Measurements from ENCODE around the gene PEX14.

Gene PEX14

DNA sequence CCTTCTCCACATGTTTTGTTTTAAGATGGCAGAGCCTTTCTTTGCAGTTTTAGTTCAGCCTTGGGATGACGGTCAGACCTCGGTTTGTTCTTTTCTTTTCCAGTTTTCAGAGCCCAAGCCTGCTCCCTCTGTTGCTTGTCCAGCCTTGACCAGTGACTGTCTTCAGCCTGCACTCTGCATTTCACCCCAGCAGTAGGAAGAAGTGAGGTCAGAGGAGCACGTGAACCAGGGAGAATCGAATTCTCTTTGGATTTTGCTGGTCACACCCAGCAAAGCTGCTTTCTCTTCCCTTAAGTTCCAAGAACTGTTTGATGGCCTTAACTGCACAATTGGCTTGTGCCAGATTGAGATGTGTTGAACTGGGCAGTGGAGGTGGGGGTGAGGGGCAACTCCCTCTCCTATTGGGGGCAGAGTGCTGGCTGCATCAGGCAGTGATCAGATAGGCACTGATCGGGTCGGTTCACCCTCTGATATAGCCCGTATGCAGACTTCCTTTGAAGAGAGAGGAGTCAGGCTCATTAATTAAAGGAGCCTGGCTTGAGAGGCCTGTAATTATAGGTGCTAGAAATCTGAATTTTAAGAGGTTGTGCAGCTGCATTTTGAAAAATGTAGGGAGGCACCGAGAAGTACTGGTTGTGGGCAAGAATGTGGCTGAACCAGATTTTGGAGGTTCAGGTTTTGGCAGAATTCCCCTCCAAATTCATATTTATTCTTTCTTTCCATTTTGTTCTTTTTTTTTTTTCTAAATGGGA lies 42.4 kb downstream of the PEX14 start:
- no peak for DNase-seq (ENCODE audit: low read depth in 2 of 2)

- no peak for DNase-seq (ENCODE audit: low read depth in 2 of 2)
These were observed 42.9 kb downstream of the PEX14 start for GRCh38 chr1:10517677-10517982.

DNA sequence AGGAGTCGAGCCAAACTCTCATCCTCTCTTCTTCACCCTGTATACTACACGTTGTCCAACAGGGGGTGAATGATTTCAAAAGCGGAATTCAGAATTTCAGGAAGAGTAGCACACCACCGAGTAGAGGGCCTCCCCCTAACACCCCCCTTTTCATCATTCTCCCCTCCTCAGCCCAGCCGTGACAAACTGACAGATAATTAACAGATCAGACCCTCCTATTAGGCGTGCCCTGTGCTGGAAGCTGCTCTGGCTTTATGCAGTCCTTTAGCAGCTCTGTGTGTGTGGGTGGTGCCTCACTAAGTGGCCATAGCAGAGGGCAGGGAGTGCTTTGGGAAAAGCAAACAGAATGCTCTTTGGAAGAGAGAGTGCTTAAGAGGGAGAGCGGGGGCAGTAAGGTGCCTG lies 44.3 kb downstream of the PEX14 start:
- no peak for DNase-seq (ENCODE audit: low read depth in 2 of 2)

DNA sequence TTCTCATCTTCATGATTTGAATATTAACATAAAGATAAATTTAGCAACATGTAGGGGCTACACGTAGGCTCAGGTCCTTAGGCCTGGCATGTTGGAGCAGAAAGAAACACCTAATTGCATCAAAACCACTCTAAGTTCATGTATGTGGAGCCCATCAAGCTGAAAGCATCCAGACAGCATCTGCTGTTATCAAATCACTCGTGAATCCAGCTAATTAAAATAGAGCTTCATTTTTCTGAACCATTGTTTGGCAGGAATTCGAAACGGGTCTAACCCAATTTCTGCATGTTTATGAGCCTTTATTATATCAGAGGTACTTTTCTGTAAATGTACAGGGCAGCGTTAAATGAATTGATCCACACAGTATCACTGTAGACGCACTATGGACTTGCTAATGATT lies 45.7 kb downstream of the PEX14 start:
- DNase-seq (ENCODE audit: low read depth in 2 of 2) = no peak

GRCh38 chr1:10520952-10521351 lies 46.2 kb downstream of the PEX14 start:
- no peak for DNase-seq (ENCODE audit: low read depth in 2 of 2)

DNA sequence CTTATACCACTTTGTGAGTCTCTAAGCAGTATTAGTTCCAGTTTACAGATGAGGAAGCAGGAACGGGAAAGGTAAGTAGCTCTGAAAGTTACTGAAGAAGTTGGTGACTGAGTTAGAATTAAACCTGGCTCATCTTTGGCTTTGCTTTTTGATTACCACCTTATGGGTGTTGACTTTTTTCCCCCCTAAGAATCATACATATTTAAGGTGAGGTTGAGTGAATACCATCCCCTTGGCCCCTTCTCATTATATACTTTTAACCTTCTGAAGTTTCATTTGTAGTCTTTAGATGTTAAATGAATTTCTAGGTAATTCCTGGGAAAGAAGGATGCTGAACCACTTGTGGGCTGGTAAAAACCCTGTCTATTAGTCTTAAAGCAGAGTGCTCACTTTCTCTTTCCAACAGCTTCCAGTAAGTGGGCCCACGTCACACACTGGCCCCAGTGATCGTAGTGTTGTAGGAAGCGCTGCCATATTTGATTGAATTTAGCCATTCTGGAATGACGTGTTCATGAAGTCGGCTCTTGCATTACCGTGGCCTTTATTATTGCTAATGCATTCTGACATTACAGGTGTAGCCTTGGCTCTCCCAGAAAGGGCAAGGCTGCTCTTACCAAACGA lies 46.9 kb downstream of the PEX14 start:
- DNase-seq (ENCODE audit: low read depth in 2 of 2) = no peak

- DNase-seq (ENCODE audit: low read depth in 2 of 2) = no peak
These were observed 47.6 kb downstream of the PEX14 start for GRCh38 chr1:10522322-10522860.

DNA sequence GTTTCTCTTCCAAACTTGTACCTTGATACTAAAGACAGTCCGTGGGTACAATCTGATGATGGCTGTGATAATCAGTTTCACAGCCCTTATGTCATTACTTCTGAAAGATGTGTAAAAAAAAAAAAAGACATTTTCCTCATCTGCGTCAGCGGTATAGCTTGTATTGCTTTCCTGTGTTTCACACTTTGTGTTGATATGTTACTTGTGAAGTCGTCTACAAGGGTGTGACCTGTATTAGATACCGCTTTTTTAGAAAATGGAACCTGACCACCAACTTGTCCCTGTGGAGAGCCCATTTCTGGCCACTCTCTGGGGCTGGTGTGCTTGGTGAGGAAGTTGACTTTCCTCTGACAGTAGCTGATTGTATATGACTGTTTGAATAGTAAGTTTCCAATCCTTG lies 50.5 kb downstream of the PEX14 start:
- no peak for DNase-seq (ENCODE audit: low read depth in 2 of 2)

GRCh38 chr1:10528066-10529014 lies 53.6 kb downstream of the PEX14 start:
- DNase-seq (ENCODE audit: low read depth in 2 of 2) = peak in 1 of 2 experiments; percentile 67

GRCh38 chr1:10529091-10529490 lies 54.3 kb downstream of the PEX14 start:
- DNase-seq (ENCODE audit: low read depth in 2 of 2) = no peak

DNA sequence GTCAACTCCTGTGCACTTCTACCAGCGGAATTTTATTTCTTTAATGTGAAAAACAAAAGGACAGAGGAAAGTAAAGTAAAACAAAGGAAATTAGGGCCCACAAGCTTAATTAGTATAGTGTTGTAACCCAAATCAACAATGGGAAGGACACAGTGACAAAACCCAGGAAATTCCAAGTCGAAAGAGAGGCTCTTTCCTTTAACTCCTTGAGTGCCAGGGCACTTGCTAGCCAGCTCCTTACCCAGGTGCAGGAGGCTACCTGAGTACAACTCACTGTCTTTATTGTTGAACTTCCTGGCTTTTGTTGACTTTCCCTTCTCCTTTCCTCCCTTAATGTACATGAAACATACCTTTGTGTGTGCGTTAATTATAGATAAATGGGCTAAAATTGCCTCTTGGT lies 55.0 kb downstream of the PEX14 start:
- DNase-seq (ENCODE audit: low read depth in 2 of 2) = no peak

GRCh38 chr1:10530281-10530740 lies 55.6 kb downstream of the PEX14 start:
- DNase-seq (ENCODE audit: low read depth in 2 of 2) = peak in 1 of 2 experiments; percentile 29

GRCh38 chr1:10530756-10531495 lies 56.2 kb downstream of the PEX14 start:
- DNase-seq (ENCODE audit: low read depth in 2 of 2) = peak in 1 of 2 experiments; percentile 43

DNA sequence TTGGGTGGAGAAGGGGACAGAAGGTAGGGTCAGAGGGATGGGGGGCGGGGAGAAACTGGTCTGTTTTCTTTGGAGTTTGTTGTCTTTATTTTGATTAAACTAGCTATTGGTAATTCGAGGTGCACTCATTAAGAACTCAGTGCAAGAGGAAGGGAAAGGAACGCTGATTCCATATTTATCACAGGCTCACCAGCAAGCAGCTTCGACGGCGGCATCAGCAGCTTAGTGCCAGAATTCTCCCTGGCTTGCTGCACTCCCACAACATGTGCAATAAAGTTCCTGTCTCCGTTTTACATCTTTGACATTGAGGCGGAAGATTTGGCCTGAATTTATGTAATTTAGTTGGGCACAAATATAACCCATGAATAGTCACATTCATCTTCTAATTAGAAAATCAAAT lies 57.6 kb downstream of the PEX14 start:
- DNase-seq (ENCODE audit: low read depth in 2 of 2) = no peak

DNA sequence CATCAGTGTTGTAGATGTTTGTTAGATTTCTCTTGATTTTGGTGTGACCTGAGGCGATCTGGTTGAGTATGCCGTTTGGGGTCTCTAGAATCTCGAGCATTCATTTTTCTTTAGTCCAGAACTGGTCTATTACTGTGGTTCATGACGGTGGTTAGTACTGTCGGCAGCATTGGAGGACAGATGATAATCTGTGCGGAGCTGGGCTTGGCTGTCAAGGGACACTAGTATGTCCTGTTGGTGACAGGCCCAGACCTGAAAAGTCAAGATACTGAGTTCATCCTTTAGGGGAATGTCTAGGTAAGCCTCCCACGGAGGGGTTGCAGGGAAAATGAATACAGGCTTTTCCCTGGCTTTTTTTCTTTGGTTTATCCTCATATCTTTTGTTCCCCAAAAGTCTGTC lies 59.8 kb downstream of the PEX14 start:
- DNase-seq (ENCODE audit: low read depth in 2 of 2) = no peak

DNA sequence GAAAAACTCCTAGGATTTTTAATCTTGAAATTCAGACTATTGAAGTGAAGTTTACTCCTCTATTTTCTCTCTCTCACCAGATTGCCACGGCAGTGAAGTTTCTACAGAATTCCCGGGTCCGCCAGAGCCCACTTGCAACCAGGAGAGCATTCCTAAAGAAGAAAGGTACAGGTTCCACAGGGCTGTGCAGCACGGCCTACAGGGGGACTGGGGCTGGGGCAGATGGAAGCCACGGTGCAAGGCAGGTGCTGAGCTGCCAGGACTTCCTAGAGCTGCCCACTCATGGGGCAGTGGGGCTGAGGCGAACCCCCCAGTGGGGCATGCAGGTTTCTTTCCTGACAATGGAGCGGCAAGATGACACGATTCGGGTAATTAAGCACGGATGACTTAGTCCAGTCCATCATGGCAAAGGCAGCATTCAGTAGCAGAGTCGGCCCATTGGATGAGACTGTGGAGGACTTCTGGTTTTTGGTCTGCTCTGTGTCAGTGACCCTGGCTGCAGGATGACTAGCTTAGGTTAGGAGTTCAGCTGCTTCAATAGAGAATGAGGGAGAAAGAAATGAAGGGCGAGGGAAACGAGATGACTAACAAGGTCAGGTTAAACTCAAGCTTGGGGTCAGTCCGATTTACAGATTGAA lies 61.5 kb downstream of the PEX14 start:
- no peak for DNase-seq (ENCODE audit: low read depth in 2 of 2)

DNA sequence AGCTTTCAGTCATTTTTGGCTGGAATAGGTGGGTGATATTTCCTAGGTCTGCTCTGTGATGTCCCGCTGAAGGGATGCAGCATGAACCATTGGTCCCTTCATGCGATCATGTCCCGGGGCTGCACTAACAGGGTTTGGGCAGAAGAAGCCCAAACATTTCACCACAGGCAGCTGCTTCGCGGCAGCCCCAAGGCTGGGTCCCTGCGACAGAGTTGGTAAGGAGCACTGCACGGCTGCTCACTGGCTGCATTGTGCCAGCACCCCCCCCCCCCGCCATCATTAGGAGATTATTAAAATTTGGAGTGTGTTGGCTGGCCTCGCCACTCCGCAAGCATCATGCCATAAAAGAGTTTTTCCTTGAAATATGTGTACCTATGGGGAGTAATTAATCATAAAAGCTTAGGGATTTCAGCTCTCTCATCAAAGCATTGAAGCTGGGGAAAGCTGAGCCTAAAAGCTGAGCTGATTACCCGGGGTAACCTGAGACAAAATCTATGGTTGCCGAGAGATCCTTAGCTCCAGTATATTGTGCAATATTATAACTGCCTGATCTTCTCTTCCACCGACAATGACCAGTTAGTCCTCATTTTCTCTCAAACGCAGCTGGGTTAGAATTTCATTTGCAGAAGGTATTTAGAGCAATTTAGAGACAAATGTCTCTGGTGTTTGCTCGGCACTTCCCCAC lies 62.5 kb downstream of the PEX14 start:
- DNase-seq (ENCODE audit: low read depth in 2 of 2) = no peak

- no peak for DNase-seq (ENCODE audit: low read depth in 2 of 2)
These were observed 64.1 kb downstream of the PEX14 start for GRCh38 chr1:10538646-10539355.

DNA sequence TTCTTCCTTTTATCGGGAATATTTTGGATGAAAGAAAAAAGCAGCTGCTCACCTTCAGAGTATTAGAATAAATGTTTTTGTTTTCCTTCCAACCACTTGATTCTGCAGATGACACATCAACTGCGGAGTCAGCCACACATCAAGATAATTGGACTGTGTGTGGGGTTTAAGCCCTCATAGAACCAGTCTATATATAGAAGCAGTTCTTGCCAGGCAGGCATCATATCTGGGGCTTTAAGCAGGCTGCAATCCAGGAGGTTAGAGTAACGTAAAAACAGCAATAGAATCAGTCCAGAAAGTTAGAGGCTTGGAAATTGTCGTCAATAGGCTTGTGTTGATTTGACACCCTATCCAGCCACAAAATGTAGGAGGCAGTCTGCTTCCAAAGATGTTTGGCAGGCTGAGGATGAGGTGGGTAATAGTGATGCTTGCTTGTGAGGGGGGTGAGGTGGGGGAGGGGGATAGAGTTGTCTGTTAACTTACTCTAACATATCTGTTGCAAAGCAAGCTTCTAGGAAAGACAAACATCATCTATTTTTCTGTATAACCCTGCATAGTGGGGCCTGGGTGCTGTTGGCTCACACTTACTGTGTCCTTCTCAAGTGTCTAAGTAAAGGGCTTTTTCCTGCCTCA lies 64.8 kb downstream of the PEX14 start:
- DNase-seq (ENCODE audit: low read depth in 2 of 2) = peak; percentile 23 to 25

Measured in fibroblast of skin of left quadriceps (primary cell).